HG02678 (cell line): Measurements from ENCODE around the gene HECTD2.
"Not testable (repeated sequence)": the region's sequence is repeated elsewhere in the genome, so short reads cannot be mapped to it uniquely, and the experiment has no call there.

Source experiments
- ATAC-seq: cut with Tn5 transposase; IDR thresholded peaks from one replicate; pipeline ENCODE4 v1.9.1; 2021; ENCODE audit warnings: mild to moderate bottlenecking, moderate library complexity; ENCODE audit not compliant: unreplicated experiment

HECTD2 gene

GRCh38 chr10:91409869-91410637 lies at the start of gene HECTD2:
TSS of gene HECTD2 (plus strand) at chr10:91410344. CDS start at chr10:91410439, 95 bp downstream.
- ATAC-seq = peak; percentile 90

- ATAC-seq = no peak
Measured at GRCh38 chr10:91360461-91360860, 49.7 kb upstream of the HECTD2 start.

- not testable (repeated sequence) for ATAC-seq
Measured at GRCh38 chr10:91365519-91365918, 44.6 kb upstream of the HECTD2 start.

GRCh38 chr10:91366704-91367103 lies 43.4 kb upstream of the HECTD2 start:
- ATAC-seq = no peak

GRCh38 chr10:91367127-91367531 lies 43.0 kb upstream of the HECTD2 start:
- ATAC-seq = no peak

- ATAC-seq = no peak
Measured at GRCh38 chr10:91367558-91367957, 42.6 kb upstream of the HECTD2 start.

- ATAC-seq = not testable (repeated sequence)
Measured at GRCh38 chr10:91369978-91370589, 40.1 kb upstream of the HECTD2 start.

GRCh38 chr10:91374052-91374451 lies 36.1 kb upstream of the HECTD2 start:
- ATAC-seq = no peak

- no peak for ATAC-seq
Measured at GRCh38 chr10:91378061-91378460, 32.1 kb upstream of the HECTD2 start.

GRCh38 chr10:91380873-91381256 lies 29.3 kb upstream of the HECTD2 start:
- no peak for ATAC-seq

- no peak for ATAC-seq
Measured at GRCh38 chr10:91381257-91381891, 28.8 kb upstream of the HECTD2 start.

- no peak for ATAC-seq
Measured at GRCh38 chr10:91385306-91386085, 24.6 kb upstream of the HECTD2 start.

GRCh38 chr10:91389636-91390512 lies 20.3 kb upstream of the HECTD2 start:
- ATAC-seq = peak; percentile 99

GRCh38 chr10:91390513-91390825 lies 19.7 kb upstream of the HECTD2 start:
- not testable (repeated sequence) for ATAC-seq

- ATAC-seq = no peak
Measured at GRCh38 chr10:91391920-91392319, 18.2 kb upstream of the HECTD2 start.

GRCh38 chr10:91406322-91406721 lies 3.8 kb upstream of the HECTD2 start:
- no peak for ATAC-seq

GRCh38 chr10:91409069-91409868 lies 875 bp upstream of the HECTD2 start:
- peak; percentile 28 for ATAC-seq

- no peak for ATAC-seq
Measured at GRCh38 chr10:91410638-91411371, 661 bp downstream of the HECTD2 start.

GRCh38 chr10:91411621-91412020 lies 1.5 kb downstream of the HECTD2 start:
- no peak for ATAC-seq
